AG04450 (cell line): Measurements from ENCODE around the gene TUBA4B. TPM values are rescaled to one million over a fixed set of nuclear protein-coding genes. Genes with fewer than 3 reads are reported as not detected.

Experiments used
- CTCF ChIA-PET: fragments of 300-600, 350-600 bp; formaldehyde crosslinking; extraction: SDS; loops from one replicate; lab custom pipeline; 2022; ENCODE audit warnings: antibody characterized with exemption, inconsistent platforms; lab: Charles Lee
- POLR2A ChIA-PET: fragments of 350-600 bp; formaldehyde crosslinking; extraction: SDS; loops from one replicate; lab custom pipeline; 2021; ENCODE audit warnings: antibody characterized with exemption, inconsistent platforms; lab: Yijun Ruan, JAX
- DNase-seq: peaks from one replicate; pipeline ENCODE4 v3.0.0-alpha.2; 2011; ENCODE audit warnings: low read depth, low spot score
- H3K27ac ChIP-seq: one replicate; pipeline ENCODE4 v1.5.1; 2012; ENCODE audit warnings: low read depth, low read length, control low read depth
- H3K27me3 ChIP-seq: one replicate; pipeline ENCODE4 v1.6.0; 2012; ENCODE audit warnings: low read length; ENCODE audit not compliant: control insufficient read depth, insufficient read depth
- H3K4me3 ChIP-seq: 2 replicates; pipeline ENCODE4 v1.5.1; 2011; ENCODE audit warnings: mild to moderate bottlenecking, low read depth, low read length, control low read depth
- H3K9me3 ChIP-seq: 2 replicates; pipeline ENCODE4 v1.5.1; 2012; ENCODE audit warnings: low read length; ENCODE audit not compliant: control insufficient read depth, insufficient read depth
- CTCF ChIP-seq: IDR thresholded peaks from 2 replicates; pipeline ENCODE4 v1.5.1; 2011; ENCODE audit warnings: low read depth, low read length, control low read depth, inconsistent platforms
- polyA plus RNA-seq: library from polyadenylated mRNA; depleted of rRNA; stranded (reverse); fragments of >200 nt; gene quantifications from 2 replicates; pipeline ENCODE4 v1.2.3, GENCODE V29; 2011

TUBA4B gene
- polyA plus RNA-seq, 1 experiment, result not detected

GRCh38 chr2:219300022-219300421 is 47.0 kb downstream of the TUBA4B start:
- no peak overlapping the region for H3K27ac ChIP-seq
- no peak for TF ChIP-seq CTCF
- CTCF ChIA-PET, result interaction anchor here (1.0 to 12.4 kb wide), 8 partner anchors 9 to 230 kb away, joined by 4 to 131 read pairs (median 6); partner anchors contain the start of genes DNPEP and NHEJ1
- no peaks in the 10 kb centered on the region for H3K27me3 ChIP-seq
- H3K4me3 ChIP-seq, result no peak overlapping the region
- DNase-seq, result no peak
- no peaks in the 10 kb centered on the region for H3K9me3 ChIP-seq
- POLR2A ChIA-PET, result interaction anchor here (0.7 kb wide), 1 partner anchor 247 kb away, joined by 3 read pairs; no protein-coding TSS in a partner anchor

- no peak for TF ChIP-seq CTCF
- Histone ChIP-seq H3K4me3 (no peak overlapping the region), H3K9me3 (no peaks in the 10 kb centered on the region), H3K27me3 (no peaks in the 10 kb centered on the region), H3K27ac (no peak overlapping the region)
- POLR2A ChIA-PET, result no interaction called here
- DNase-seq, result no peak
- CTCF ChIA-PET, result interaction anchor here (12.4 kb wide), 1 partner anchor 143 kb away, joined by 131 read pairs; the partner anchor contains the start of gene NHEJ1
Measured at GRCh38 chr2:219302412-219302968, 49.4 kb downstream of the TUBA4B start.

- Histone ChIP-seq H3K4me3 (no peak overlapping the region), H3K9me3 (no peaks in the 10 kb centered on the region; the same call in 1 of the 2 replicates), H3K27me3 (no peaks in the 10 kb centered on the region), H3K27ac (no peak overlapping the region)
- CTCF ChIA-PET, result interaction anchor here (1.8 kb wide), 1 partner anchor 9 kb away, joined by 6 read pairs; no protein-coding TSS in a partner anchor
- POLR2A ChIA-PET, result no interaction called here
- TF ChIP-seq CTCF, result no peak
- DNase-seq, result no peak
Measured at GRCh38 chr2:219304223-219304622, 51.2 kb downstream of the TUBA4B start.

GRCh38 chr2:219306047-219306446 is 53.0 kb downstream of the TUBA4B start:
- Histone ChIP-seq H3K4me3 (no peak overlapping the region), H3K27ac (no peak overlapping the region), H3K27me3 (no peaks in the 10 kb centered on the region), H3K9me3 (no peaks in the 10 kb centered on the region; the same call in 1 of the 2 replicates)
- POLR2A ChIA-PET, result no interaction called here
- CTCF ChIA-PET, result interaction anchor here (2.1 kb wide), 1 partner anchor 11 kb away, joined by 16 read pairs; no protein-coding TSS in a partner anchor
- no peak for DNase-seq
- no peak for TF ChIP-seq CTCF
